ENCODE data around the gene SERP1. TPM values are rescaled to one million over a fixed set of nuclear protein-coding genes. Genes with fewer than 3 reads are reported as not detected.

The SERP1 gene
- total RNA-seq, 4 donors from 2014 or later = 137 to 273 (median 206) TPM

DNA sequence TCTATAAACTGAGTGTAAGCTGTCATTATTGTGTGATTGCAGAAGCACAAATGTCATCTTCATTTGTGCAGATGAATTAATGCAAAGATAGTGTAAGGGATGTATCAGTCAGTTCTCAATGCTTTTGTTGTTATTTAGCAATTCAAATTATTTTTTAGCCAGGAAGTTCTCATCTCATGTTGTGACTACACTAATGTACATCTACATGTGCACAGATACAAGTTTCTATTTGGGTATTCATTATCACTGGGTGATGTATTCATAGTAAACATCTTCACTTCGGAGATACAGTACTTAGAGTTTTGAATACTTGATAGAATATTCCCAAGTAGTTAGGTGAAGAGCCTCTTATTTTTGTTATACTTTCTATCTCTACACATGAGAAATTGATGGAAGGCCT lies 11.4 kb upstream of the SERP1 start:
- 48 to 64% methylated on average over 1 of the region's 1 CpG for WGBS, 2 donors
- no peak for DNase-seq
- Histone ChIP-seq H3K9me3 (no peaks in the 10 kb centered on the region), H3K4me3 (no peak overlapping the region), H3K36me3 (peaks cover 7 to 84% (median 11%) of the 10 kb centered on the region in 3 donors), H3K27ac (no peak overlapping the region), H3K4me1 (peaks cover 0 to 6% (median 0%) of the 10 kb centered on the region in 3 donors), H3K27me3 (no peaks in the 10 kb centered on the region)
- intact Hi-C loops (cut with DNase I) = no loop called here
- TF ChIP-seq, protein P1, sequence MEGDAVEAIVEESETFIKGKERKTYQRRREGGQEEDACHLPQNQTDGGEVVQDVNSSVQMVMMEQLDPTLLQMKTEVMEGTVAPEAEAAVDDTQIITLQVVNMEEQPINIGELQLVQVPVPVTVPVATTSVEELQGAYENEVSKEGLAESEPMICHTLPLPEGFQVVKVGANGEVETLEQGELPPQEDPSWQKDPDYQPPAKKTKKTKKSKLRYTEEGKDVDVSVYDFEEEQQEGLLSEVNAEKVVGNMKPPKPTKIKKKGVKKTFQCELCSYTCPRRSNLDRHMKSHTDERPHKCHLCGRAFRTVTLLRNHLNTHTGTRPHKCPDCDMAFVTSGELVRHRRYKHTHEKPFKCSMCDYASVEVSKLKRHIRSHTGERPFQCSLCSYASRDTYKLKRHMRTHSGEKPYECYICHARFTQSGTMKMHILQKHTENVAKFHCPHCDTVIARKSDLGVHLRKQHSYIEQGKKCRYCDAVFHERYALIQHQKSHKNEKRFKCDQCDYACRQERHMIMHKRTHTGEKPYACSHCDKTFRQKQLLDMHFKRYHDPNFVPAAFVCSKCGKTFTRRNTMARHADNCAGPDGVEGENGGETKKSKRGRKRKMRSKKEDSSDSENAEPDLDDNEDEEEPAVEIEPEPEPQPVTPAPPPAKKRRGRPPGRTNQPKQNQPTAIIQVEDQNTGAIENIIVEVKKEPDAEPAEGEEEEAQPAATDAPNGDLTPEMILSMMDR (IDR thresholded peaks at IDR 0.05) = no peak
- TF ChIP-seq POLR2A (IDR thresholded peaks at IDR 0.05) = no peak

DNA sequence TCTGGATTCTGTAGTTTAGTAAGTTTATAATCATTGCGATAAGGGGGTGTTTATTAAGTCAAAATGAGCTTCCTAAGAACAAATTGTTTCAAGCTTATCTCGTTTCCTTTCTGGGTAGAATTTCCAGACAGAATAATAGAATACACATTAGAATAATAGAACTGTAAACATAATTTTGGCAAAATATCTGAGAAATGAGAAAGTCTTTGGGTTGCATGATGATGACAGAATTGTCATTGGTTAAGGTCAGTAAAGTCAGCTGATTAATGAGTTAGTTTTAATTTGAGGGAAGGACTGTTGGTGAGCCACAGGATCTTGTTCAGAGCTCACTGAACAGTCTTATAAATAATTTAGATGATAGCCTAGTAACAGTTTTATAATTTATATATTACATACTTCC lies 10.5 kb upstream of the SERP1 start:
- Histone ChIP-seq H3K27ac (no peak overlapping the region), H3K36me3 (peaks cover 7 to 84% (median 11%) of the 10 kb centered on the region in 3 donors), H3K9me3 (no peaks in the 10 kb centered on the region), H3K4me1 (peaks cover 0 to 6% (median 0%) of the 10 kb centered on the region in 3 donors), H3K4me3 (no peak overlapping the region), H3K27me3 (no peaks in the 10 kb centered on the region)
- TF ChIP-seq, protein P1 (IDR thresholded peaks at IDR 0.05) = no peak
- no peak for TF ChIP-seq POLR2A (IDR thresholded peaks at IDR 0.05)
- DNase-seq = no peak
- WGBS, 2 donors = 54 to 70% methylated on average over 2 of the region's 2 CpGs
- intact Hi-C loops (cut with DNase I) = no loop called here

DNA sequence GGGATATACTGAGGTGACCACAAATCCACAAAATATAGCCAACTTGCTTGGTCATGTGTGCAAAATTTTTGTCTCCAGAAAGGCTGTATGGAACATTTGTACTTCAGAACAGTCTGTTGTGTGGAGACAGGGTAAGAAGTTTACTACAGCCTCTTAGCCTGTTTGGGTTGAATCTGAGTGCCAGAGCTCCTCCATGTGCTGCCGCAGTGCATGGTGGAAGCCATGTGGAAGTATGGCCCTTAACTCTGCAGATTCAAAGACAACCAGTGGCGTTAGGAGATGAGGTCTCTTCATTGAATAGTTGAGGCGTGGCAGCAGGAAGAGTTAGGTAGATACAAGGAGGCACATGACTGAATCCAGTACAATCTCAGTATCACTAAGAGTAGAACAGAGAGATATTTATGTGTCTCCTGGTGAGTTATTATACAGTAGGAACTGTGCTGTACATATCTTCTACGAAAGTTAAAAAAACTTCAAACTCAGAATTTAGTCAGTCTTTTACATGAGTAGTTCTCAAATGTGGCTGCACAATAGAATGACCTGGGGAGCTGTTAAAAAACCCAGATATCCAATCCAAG lies 9.7 kb upstream of the SERP1 start:
- WGBS, 2 donors = 84 to 91% methylated on average over 4 of the region's 4 CpGs
- peaks cover 7 to 75% (median 11%) of the 10 kb centered on the region in 3 donors for H3K36me3 ChIP-seq
- no peak overlapping the region for H3K27ac ChIP-seq

DNA sequence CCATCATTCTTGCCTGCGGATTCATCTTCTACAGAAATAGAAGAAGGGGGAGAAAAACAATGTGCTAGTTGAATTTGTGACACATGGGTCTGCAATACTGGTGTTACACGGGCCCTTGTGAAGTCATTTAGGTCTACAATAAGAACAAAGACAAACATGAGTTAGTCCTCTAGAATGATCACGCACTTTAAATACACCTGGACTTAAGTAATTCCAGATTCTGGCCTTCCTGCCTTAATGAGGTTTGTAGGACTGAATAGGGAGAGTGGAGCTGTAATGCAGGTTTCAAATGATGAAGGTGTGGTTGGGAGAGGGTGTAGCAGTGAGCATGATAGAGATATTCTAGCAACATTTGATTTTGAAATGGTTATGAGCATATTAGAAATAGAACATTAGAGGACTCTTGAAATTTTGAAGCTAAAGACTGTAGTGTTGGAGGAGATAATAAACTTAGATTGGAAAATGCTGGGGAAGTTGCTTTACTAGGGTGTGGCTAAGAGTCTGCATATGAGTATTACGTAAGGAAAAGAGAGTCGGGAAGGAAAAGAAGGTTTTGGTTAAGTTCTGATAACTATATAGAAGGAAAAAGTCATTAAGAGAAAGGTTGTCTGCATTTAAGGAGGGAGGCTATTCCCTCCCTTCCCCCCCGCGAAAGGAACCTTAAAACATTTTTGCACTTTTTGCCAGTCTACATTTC lies 897 bp upstream of the SERP1 start:
- H3K36me3 ChIP-seq = peaks cover 0 to 35% (median 3%) of the 10 kb centered on the region in 3 donors
- WGBS, 2 donors = 18% methylated on average over 7 of the region's 7 CpGs
- TF ChIP-seq, protein P1 (IDR thresholded peaks at IDR 0.05) = no peak
- TF ChIP-seq POLR2A (IDR thresholded peaks at IDR 0.05) = no peak
- peaks cover 5 to 42% (median 25%) of the 10 kb centered on the region in 3 donors for H3K4me1 ChIP-seq
- no peaks in the 10 kb centered on the region for H3K9me3 ChIP-seq
- H3K27ac ChIP-seq = peak overlapping the region; percentile 97 to 100 (median 100)
- peak overlapping the region; percentile 67 to 98 (median 86) for H3K4me3 ChIP-seq
- no peak for DNase-seq
- intact Hi-C loops (cut with DNase I) = loop anchor here (10.0 kb wide), 1 partner anchor 142 kb away; the partner anchor contains the start of gene TSC22D2
- no peaks in the 10 kb centered on the region for H3K27me3 ChIP-seq

More for the DNA sequence above, 9.7 kb upstream of the SERP1 start:
- intact Hi-C loops (cut with DNase I) = no loop called here
- Histone ChIP-seq H3K4me1 (peaks cover 0 to 6% (median 0%) of the 10 kb centered on the region in 3 donors), H3K4me3 (no peak overlapping the region), H3K27me3 (no peaks in the 10 kb centered on the region), H3K9me3 (no peaks in the 10 kb centered on the region)
- TF ChIP-seq POLR2A (IDR thresholded peaks at IDR 0.05) = no peak
- TF ChIP-seq, protein P1 (IDR thresholded peaks at IDR 0.05) = no peak
- DNase-seq = no peak
